ENCODE results near the gene RPUSD3. TPM values are rescaled to one million over a fixed set of nuclear protein-coding genes. Genes with fewer than 3 reads are reported as not detected.
A peak's percentile ranks its signal among the peaks of the same experiment; 100 is the strongest.

RPUSD3 gene
- total and polyA plus RNA-seq, 2 of the 4 experiments (the other 2 are of a cell fraction), result 30.3 to 49.4 TPM

GRCh38 chr3:9889405-9889804, 45.6 kb upstream of the RPUSD3 start:
- no peak for ATAC-seq (ENCODE audit: low read depth)
- no peak overlapping the region for H3K4me3 ChIP-seq (ENCODE audit: insufficient read depth, low read depth, low read length)
- no peak overlapping the region for H3K4me2 ChIP-seq (ENCODE audit: low read depth, low read length)
- H4K5ac ChIP-seq (ENCODE audit: low read depth, low read length), result 0 out of 2 replicates have a peak overlapping the region, but pooled peaks have one; percentile 75
- no peak overlapping the region for H3K18ac ChIP-seq (ENCODE audit: low read depth, low read length)
- no peaks in the 10 kb centered on the region for H3K27me3 ChIP-seq (ENCODE audit: control insufficient read depth, insufficient read depth, low read length)
- H2BK15ac ChIP-seq (ENCODE audit: low read depth, low read length), result no peak overlapping the region
- peaks cover 4% of the 10 kb centered on the region for H3K4me1 ChIP-seq (ENCODE audit: control insufficient read depth, insufficient read depth, low read length)
- no peak overlapping the region for H2AK9ac ChIP-seq (replicated peaks; ENCODE audit: low read depth, low read length, poor library complexity)
- no CpG with 5 or more reads among the region's 5 CpGs for WGBS, 2 experiments (ENCODE audit: extremely low coverage in 2 of 2, insufficient read length in 1 of 2)
- H3K9me1 ChIP-seq (ENCODE audit: insufficient read depth, low read length), result 0 out of 2 replicates have a peak, but pooled peaks cover 6% of the 10 kb centered on the region
- H2BK120ac ChIP-seq (ENCODE audit: low read depth, low read length), result peak overlapping the region; percentile 34; the same call in 1 of the 2 replicates
- H2BK20ac ChIP-seq (ENCODE audit: low read depth, low read length), result no peak overlapping the region
- no peaks in the 10 kb centered on the region; the same call in 1 of the 2 replicates for H4K20me1 ChIP-seq (ENCODE audit: insufficient read depth, low read length)
- H2AK5ac ChIP-seq (ENCODE audit: low read depth, low read length), result no peak overlapping the region; the same call in 1 of the 2 replicates
- CTCF ChIA-PET, result no interaction called here
- dilution Hi-C loops (cut with HindIII; ENCODE audit: low sequenced_read_pairs, unreplicated experiment) (no loop called here), intact Hi-C loops (cut with micrococcal nuclease) (no loop called here), in situ Hi-C loops (cut with MboI; ENCODE audit: low sequenced_read_pairs) (no loop called here)
- no peaks in the 10 kb centered on the region for H3K9me3 ChIP-seq (ENCODE audit: control insufficient read depth, insufficient read depth, low read length)
- no peak overlapping the region for H3K56ac ChIP-seq (ENCODE audit: extremely low read depth, insufficient read depth, low read length)
- no peak overlapping the region for H3K27ac ChIP-seq (ENCODE audit: insufficient read depth, low read length)
- H3K36me3 ChIP-seq (ENCODE audit: control insufficient read depth, insufficient read depth, low read length), result peaks cover 13% of the 10 kb centered on the region
- TF ChIP-seq USF2 (IDR thresholded peaks at IDR 0.05; ENCODE audit: low read depth, low read length) (no peak), RFX5 (IDR thresholded peaks at IDR 0.05; ENCODE audit: low read depth, low read length) (no peak), CEBPB (IDR thresholded peaks at IDR 0.05; ENCODE audit: low read depth, low read length) (peak; percentile 73), BHLHE40 (IDR thresholded peaks at IDR 0.05; ENCODE audit: low read depth, low read length) (no peak)
- H3K79me1 ChIP-seq (ENCODE audit: low read depth in 1 of 2, low read length in 2 of 2), result peaks cover 16 to 30% of the 10 kb centered on the region in 2 experiments
- no peak overlapping the region for H3K23ac ChIP-seq (ENCODE audit: low read depth, low read length)
- 0 out of 2 replicates have a peak overlapping the region, but pooled peaks have one; percentile 5 for H3K4ac ChIP-seq (ENCODE audit: low read depth, low read length)
- no peak overlapping the region for H3K14ac ChIP-seq (replicated peaks; ENCODE audit: low read depth, low read length)
- H2AFZ ChIP-seq (replicated peaks; ENCODE audit: low read length, poor library complexity), result peak overlapping the region; percentile 28
- DNase-seq, result no peak
- H4K8ac ChIP-seq (ENCODE audit: low read depth in 2 of 2, low read length in 2 of 2), result no peak overlapping the region; a peak in 1 of 4 replicates
- no TSS peak for BruUV-seq (replicated peaks)
- POLR2A ChIA-PET (ENCODE audit: unreplicated experiment), result no interaction called here
- no peak overlapping the region for H4K91ac ChIP-seq (ENCODE audit: insufficient read depth, low read depth, low read length)
- no peak overlapping the region for H3K9ac ChIP-seq (ENCODE audit: low read depth, low read length)
- H2BK5ac ChIP-seq (ENCODE audit: low read depth, low read length, poor library complexity, severe bottlenecking), result no peak overlapping the region
